ENCODE data around the gene MAG.

DNA sequence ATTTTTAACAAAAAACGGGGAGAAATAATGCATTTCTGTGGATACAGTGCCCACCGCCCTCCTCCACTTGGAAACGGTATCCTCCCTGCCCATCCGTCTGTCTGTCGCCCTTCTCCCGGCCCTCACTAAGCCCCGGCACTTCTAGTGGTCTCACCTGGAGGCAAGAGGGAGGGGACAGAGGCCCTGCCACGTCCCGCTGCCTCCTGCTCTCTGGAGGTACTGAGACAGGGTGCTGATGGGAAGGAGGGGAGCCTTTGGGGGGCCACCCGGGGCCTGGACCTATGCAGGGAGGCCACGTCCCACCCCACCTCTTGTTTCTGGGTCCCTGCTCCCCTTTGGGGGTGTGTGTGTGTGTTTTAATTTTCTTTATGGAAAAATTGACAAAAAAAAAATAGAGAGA, 12.6 kb upstream of the MAG start:
- TF ChIP-seq, protein P1, sequence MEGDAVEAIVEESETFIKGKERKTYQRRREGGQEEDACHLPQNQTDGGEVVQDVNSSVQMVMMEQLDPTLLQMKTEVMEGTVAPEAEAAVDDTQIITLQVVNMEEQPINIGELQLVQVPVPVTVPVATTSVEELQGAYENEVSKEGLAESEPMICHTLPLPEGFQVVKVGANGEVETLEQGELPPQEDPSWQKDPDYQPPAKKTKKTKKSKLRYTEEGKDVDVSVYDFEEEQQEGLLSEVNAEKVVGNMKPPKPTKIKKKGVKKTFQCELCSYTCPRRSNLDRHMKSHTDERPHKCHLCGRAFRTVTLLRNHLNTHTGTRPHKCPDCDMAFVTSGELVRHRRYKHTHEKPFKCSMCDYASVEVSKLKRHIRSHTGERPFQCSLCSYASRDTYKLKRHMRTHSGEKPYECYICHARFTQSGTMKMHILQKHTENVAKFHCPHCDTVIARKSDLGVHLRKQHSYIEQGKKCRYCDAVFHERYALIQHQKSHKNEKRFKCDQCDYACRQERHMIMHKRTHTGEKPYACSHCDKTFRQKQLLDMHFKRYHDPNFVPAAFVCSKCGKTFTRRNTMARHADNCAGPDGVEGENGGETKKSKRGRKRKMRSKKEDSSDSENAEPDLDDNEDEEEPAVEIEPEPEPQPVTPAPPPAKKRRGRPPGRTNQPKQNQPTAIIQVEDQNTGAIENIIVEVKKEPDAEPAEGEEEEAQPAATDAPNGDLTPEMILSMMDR (conservative IDR thresholded peaks at IDR 0.05 in 1 of 2, IDR thresholded peaks at IDR 0.05 in 1 of 2; ENCODE audit: extremely low read depth in 1 of 2, insufficient read depth in 1 of 2, low read depth in 1 of 2, low read length in 2 of 2): no peak
- no peak for TF ChIP-seq EZH2 (IDR thresholded peaks at IDR 0.05; ENCODE audit: borderline replicate concordance, low read length)
